Measurements from ENCODE around the gene CNTNAP2.

CNTNAP2 gene

DNA sequence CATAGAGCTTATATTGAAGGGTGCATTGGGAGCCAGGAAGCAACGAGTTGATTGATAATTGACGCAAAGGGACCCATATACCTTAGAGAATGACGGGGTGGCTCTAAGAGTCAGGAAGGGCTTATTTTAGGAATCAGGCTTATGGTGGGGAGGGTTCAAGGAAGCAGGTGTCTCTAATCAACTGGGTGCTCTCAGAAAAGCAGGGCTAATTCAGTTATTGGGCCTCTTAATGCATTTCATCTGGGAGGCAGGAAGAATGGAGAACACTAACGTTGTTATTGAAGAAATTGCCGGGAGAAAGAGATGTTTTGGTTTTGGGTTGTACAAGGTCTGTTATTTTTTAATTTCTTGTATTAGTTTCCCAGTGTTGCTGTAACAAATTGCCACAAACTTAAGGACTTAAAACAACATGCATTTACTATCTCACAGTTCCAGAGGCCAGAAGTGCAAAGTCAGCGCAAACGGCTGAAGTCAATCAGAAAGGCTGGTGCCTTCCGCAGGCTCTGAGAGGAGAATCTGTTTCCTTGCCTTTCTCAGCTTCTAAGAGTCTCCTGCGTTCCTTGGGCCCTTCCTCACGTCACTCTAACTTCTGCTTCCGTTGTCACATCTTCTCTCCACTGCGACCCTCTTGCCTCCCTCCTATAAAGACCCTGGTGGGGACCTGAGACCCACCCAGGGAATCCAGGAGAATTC is 2145.5 kb downstream of the CNTNAP2 start:
- Histone ChIP-seq H3K4me1 (peaks cover 0 to 28% (median 23%) of the 10 kb centered on the region in 10 experiments; a peak in 19 of 20 replicates), H3K4me3 (peak overlapping the region in 3 of 10 experiments; percentile 20 to 28 (median 21); a peak in 4 of 20 replicates), H3K36me3 (no peaks in the 10 kb centered on the region), H4K20me1 (no peaks in the 10 kb centered on the region), H3K9ac (peak overlapping the region in 2 of 11 experiments; percentile 20 to 46; a peak in 3 of 22 replicates), H3K9me3 (replicated peaks in 1 of 11) (no peaks in the 10 kb centered on the region), H3K27ac (no peak overlapping the region), H3K4me2 (peak overlapping the region; percentile 37 to 74 (median 59)), H3K27me3 (no peaks in the 10 kb centered on the region)
- TF ChIP-seq Cebpa-rat (IDR thresholded peaks at IDR 0.05) = no peak

DNA sequence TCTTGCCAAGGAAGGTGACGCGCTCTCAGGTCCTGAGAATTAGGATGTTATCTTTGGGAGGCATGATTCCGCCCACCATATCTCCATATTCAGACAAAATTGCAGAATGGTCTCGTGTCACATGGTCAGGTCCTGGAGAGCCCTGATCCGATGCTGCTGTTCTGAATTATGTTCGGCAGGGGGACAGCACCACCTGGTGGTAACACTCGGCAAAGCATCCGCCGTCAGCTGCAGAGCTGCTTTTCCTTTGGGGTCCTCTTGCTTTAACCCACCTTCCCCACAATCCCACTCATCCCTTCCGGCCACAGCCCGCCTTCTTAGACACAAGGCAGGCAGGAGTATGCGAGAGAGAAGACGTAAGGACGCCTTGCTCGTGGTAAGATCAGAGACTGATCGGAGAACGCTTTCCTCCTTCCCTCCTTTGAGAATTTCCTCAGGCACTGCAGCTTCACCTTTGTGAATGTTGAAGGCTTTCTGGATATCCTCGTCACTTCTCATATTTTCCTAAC is 2146.2 kb downstream of the CNTNAP2 start:
- no peaks in the 10 kb centered on the region for H3K27me3 ChIP-seq
- no peak overlapping the region for H3K27ac ChIP-seq
- no peaks in the 10 kb centered on the region for H3K36me3 ChIP-seq
- peak overlapping the region in 8 of 11 experiments; percentile 20 to 50 (median 36); a peak in 8 of 22 replicates for H3K9ac ChIP-seq
- H3K4me2 ChIP-seq = peak overlapping the region; percentile 37 to 74 (median 59)
- H4K20me1 ChIP-seq = no peaks in the 10 kb centered on the region
- H3K4me3 ChIP-seq = peak overlapping the region in 4 of 10 experiments; percentile 4 to 28 (median 20); a peak in 6 of 20 replicates
- TF ChIP-seq Cebpa-rat (IDR thresholded peaks at IDR 0.05) = no peak
- H3K4me1 ChIP-seq = peaks cover 0 to 28% (median 23%) of the 10 kb centered on the region in 10 experiments; a peak in 19 of 20 replicates
- no peaks in the 10 kb centered on the region for H3K9me3 ChIP-seq (replicated peaks in 1 of 11)

DNA sequence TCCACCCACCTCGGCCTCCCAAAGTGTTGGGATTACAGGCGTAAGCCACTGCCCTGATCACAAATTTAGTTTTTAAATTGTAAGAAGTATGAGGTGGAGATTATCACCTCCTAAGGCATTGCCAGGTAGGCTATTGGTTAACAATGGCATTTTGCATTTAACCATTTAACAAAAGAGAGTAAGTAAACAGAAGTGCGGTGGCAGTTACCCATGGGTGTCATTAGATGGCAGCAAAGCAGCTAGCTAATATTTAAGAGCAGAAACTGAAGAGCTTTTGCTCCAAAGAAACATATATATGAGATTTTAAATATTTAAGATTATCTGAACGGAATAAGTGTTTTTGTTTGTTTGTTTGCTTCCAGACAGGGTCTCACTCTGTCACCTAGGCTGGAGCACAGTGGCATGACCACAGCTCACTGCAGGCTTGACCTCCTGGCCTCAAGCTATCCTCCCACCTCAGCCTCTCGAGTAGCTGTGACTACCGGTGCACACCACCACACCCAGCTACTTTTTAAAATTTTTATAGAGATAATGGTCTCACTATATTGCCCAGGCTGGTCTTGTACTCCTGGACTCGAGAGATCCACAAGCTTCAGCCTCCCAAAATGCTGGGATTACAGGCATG is 2148.4 kb downstream of the CNTNAP2 start:
- H3K27me3 ChIP-seq = no peaks in the 10 kb centered on the region
- H3K4me3 ChIP-seq = no peak overlapping the region
- no peak overlapping the region for H3K27ac ChIP-seq
- H3K4me2 ChIP-seq = peak overlapping the region in 5 of 11 experiments; percentile 66 to 78 (median 76); a peak in 6 of 22 replicates
- no peak overlapping the region for H3K9ac ChIP-seq
- H3K36me3 ChIP-seq = no peaks in the 10 kb centered on the region
- no peaks in the 10 kb centered on the region for H3K9me3 ChIP-seq (replicated peaks in 1 of 11)
- TF ChIP-seq Cebpa-rat (IDR thresholded peaks at IDR 0.05) = no peak
- H3K4me1 ChIP-seq = peaks cover 0 to 28% (median 23%) of the 10 kb centered on the region in 10 experiments; a peak in 19 of 20 replicates
- H4K20me1 ChIP-seq = no peaks in the 10 kb centered on the region

DNA sequence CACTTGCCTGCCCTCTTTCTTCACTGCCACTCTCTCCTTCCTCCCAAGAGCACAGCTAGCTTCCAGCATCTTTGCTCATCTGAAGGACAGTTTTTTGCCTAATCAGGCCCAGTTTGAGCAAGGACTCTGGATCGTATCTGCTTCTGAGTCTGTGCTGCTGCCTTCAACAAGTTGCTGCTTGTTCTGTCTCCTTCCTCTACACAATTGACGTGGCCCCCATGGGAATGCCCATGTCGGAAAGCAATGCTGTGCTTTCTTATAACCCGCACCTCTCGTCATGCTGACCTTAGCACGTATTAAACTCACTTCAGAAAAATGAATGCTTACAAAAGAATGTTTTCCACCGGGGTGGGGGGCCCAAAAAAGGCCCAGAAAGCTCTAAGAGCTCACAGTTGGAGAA is 2149.3 kb downstream of the CNTNAP2 start:
- H3K4me2 ChIP-seq = peak overlapping the region; percentile 3 to 78 (median 58); a peak in 18 of 22 replicates
- H3K4me3 ChIP-seq = no peak overlapping the region
- H3K36me3 ChIP-seq = no peaks in the 10 kb centered on the region
- peaks cover 0 to 28% (median 23%) of the 10 kb centered on the region in 10 experiments; a peak in 19 of 20 replicates for H3K4me1 ChIP-seq
- TF ChIP-seq Cebpa-rat (IDR thresholded peaks at IDR 0.05) = no peak
- no peaks in the 10 kb centered on the region for H3K27me3 ChIP-seq
- H4K20me1 ChIP-seq = no peaks in the 10 kb centered on the region
- H3K27ac ChIP-seq = no peak overlapping the region
- peak overlapping the region in 4 of 11 experiments; percentile 13 to 33 (median 18); a peak in 3 of 22 replicates for H3K9ac ChIP-seq
- H3K9me3 ChIP-seq (replicated peaks in 1 of 11) = no peaks in the 10 kb centered on the region

DNA sequence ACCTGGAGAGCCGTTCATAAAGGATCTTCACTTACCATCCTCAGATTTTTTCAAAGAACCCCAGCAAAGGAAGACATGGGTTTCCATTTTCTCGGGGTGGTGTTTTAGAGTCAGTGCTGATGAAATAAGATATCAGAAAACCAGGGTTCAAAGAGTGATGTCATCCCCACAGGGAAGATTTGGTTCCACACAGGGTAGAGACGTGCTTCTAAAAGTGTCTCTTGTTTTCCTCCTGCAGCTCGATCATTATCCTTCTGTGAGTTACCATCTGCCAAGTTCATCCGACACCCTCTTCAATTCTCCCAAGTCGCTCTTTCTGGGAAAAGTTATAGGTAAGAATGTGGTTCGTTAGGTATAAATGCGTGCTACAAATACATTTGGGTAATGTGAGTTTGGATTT is 2150.2 kb downstream of the CNTNAP2 start:
- Histone ChIP-seq H3K4me3 (no peak overlapping the region), H3K36me3 (no peaks in the 10 kb centered on the region), H3K27ac (no peak overlapping the region), H4K20me1 (no peaks in the 10 kb centered on the region), H3K4me1 (peaks cover 0 to 27% (median 23%) of the 10 kb centered on the region in 10 experiments; a peak in 19 of 20 replicates), H3K9me3 (replicated peaks in 1 of 11) (no peaks in the 10 kb centered on the region), H3K4me2 (no peak overlapping the region; a peak in 1 of 22 replicates), H3K27me3 (no peaks in the 10 kb centered on the region), H3K9ac (no peak overlapping the region)
- TF ChIP-seq Cebpa-rat (IDR thresholded peaks at IDR 0.05) = no peak

DNA sequence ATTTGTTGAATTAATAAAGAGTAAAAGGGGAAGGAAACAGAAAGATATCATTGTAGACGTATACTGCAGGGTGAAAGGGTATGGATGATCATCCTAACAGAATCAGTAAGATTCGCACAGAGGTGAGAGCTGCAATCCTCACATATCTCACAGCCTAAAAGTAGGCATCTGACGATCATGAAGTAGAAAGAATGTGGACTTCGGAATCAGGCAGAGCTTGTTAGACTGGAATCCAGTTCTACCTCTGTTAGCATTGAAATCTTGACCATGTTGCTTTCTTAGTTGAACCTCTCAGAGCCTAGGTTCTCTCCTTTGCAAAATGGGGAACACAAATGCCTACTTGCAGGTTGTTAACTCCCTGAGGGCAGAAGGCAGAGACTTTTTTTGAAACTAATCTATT is 2154.0 kb downstream of the CNTNAP2 start:
- Histone ChIP-seq H3K27me3 (no peaks in the 10 kb centered on the region), H3K9ac (no peak overlapping the region), H3K4me2 (no peak overlapping the region), H3K27ac (no peak overlapping the region), H3K36me3 (no peaks in the 10 kb centered on the region), H3K4me1 (peaks cover 1 to 15% (median 14%) of the 10 kb centered on the region in 10 experiments; a peak in 18 of 20 replicates), H4K20me1 (no peaks in the 10 kb centered on the region), H3K9me3 (replicated peaks in 1 of 11) (no peaks in the 10 kb centered on the region), H3K4me3 (no peak overlapping the region)
- TF ChIP-seq Cebpa-rat (IDR thresholded peaks at IDR 0.05) = no peak

DNA sequence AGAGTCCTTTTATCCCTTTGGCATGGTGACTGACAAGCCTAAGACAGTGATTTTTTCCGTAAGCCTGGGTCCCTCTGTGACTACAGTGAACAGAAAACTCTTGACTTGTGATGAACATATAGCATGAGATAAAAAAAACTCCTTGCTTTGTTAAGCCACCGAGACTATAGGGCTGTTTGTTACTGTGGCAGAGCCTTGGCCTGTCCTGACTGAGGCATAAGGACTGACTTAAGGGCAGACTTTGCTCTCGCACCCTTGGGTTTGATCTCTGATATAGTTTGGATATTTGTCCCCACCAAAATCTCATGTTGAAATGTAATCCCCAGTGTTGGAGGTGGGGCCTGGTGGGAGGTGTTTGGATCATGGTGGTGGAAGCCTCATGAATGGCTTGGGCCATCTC is 2157.5 kb downstream of the CNTNAP2 start:
- Histone ChIP-seq H3K9me3 (replicated peaks in 1 of 11) (no peaks in the 10 kb centered on the region), H3K27ac (no peak overlapping the region), H4K20me1 (no peaks in the 10 kb centered on the region), H3K4me2 (no peak overlapping the region), H3K9ac (no peak overlapping the region), H3K4me3 (no peak overlapping the region), H3K36me3 (no peaks in the 10 kb centered on the region), H3K27me3 (no peaks in the 10 kb centered on the region), H3K4me1 (peaks cover 14 to 23% (median 20%) of the 10 kb centered on the region in 10 experiments)
- no peak for TF ChIP-seq Cebpa-rat (IDR thresholded peaks at IDR 0.05)

DNA sequence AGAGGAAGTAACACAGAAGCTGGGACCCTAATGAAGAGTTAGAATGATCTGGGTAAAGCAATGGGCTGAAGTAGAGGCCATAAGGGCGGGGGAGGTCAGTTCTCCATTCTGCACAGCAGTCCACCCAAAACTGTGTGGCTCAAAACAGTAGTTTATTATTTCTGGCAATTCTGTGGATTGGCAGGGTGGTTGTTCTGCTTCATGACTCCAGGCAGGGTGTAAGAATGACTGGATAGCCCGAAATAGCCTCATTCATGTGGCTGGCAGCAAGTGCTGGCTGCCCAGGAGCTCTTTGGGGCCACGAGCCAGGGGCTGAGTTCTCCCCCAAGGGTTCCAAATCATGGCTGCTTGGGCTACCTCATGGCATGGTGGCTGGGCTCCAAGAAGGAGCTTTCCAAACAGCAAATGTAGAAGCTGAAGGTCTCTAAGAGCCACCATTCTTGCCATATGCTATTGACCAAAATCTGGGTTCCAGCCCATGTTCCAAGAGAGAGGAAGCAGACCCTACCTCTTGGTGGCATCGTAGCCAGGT is 2158.8 kb downstream of the CNTNAP2 start:
- H3K9ac ChIP-seq = no peak overlapping the region

More for the DNA sequence above, 2158.8 kb downstream of the CNTNAP2 start:
- Histone ChIP-seq H3K4me2 (peak overlapping the region in 7 of 11 experiments; percentile 4 to 48 (median 19); a peak in 8 of 22 replicates), H3K36me3 (no peaks in the 10 kb centered on the region), H3K4me1 (peaks cover 19 to 25% (median 21%) of the 10 kb centered on the region in 10 experiments), H3K9me3 (replicated peaks in 1 of 11) (no peaks in the 10 kb centered on the region), H3K27ac (no peak overlapping the region), H4K20me1 (no peaks in the 10 kb centered on the region), H3K27me3 (no peaks in the 10 kb centered on the region), H3K4me3 (no peak overlapping the region)
- no peak for TF ChIP-seq Cebpa-rat (IDR thresholded peaks at IDR 0.05)

All from BLaER1 treated with 17β-estradiol and CSF1 and Interleukin-3, amounts not matched to agents 10 nM and 100 nM (cell line).